ENCODE measurements around the gene CERS1.

The CERS1 gene

GRCh38 chr19:18895824-18896341 is at the start of gene CERS1:
TSS of gene CERS1 (minus strand) at chr19:18896158. CDS start at chr19:18896072, 86 bp downstream.
- no peak for DNase-seq (ENCODE audit: low read depth)

GRCh38 chr19:18945297-18945696 is 49.3 kb upstream of the CERS1 start:
- DNase-seq (ENCODE audit: low read depth): no peak

GRCh38 chr19:18943465-18943864 is 47.5 kb upstream of the CERS1 start:
- DNase-seq (ENCODE audit: low read depth): no peak

- DNase-seq (ENCODE audit: low read depth): no peak
These were observed 46.7 kb upstream of the CERS1 start for GRCh38 chr19:18942692-18943091.

- DNase-seq (ENCODE audit: low read depth): no peak
These were observed 45.8 kb upstream of the CERS1 start for GRCh38 chr19:18941628-18942354.

GRCh38 chr19:18940769-18941627 is 45.0 kb upstream of the CERS1 start, which contains the start of gene HOMER3:
TSS of gene HOMER3 (minus strand) at chr19:18941217. CDS start at chr19:18938982, 2,235 bp downstream.
- DNase-seq (ENCODE audit: low read depth): peak; percentile 44

GRCh38 chr19:18939922-18940768 is 44.2 kb upstream of the CERS1 start:
- DNase-seq (ENCODE audit: low read depth): peak; percentile 69

- DNase-seq (ENCODE audit: low read depth): no peak
These were observed 43.2 kb upstream of the CERS1 start for GRCh38 chr19:18939163-18939562.

- no peak for DNase-seq (ENCODE audit: low read depth)
These were observed 37.3 kb upstream of the CERS1 start for GRCh38 chr19:18933297-18933696.

GRCh38 chr19:18932216-18932841 is 36.4 kb upstream of the CERS1 start:
- peak; percentile 67 for DNase-seq (ENCODE audit: low read depth)

GRCh38 chr19:18931316-18932162 is 35.6 kb upstream of the CERS1 start:
- DNase-seq (ENCODE audit: low read depth): no peak

- DNase-seq (ENCODE audit: low read depth): no peak
These were observed 33.4 kb upstream of the CERS1 start for GRCh38 chr19:18929311-18929710.

- no peak for DNase-seq (ENCODE audit: low read depth)
These were observed 32.3 kb upstream of the CERS1 start for GRCh38 chr19:18928018-18928805.

GRCh38 chr19:18924684-18925213 is 28.8 kb upstream of the CERS1 start:
- no peak for DNase-seq (ENCODE audit: low read depth)

- no peak for DNase-seq (ENCODE audit: low read depth)
These were observed 26.4 kb upstream of the CERS1 start for GRCh38 chr19:18922228-18922985.

- DNase-seq (ENCODE audit: low read depth): no peak
These were observed 25.6 kb upstream of the CERS1 start for GRCh38 chr19:18921593-18921992.

GRCh38 chr19:18920400-18920799 is 24.4 kb upstream of the CERS1 start:
- no peak for DNase-seq (ENCODE audit: low read depth)

GRCh38 chr19:18919900-18920214 is 23.9 kb upstream of the CERS1 start:
- DNase-seq (ENCODE audit: low read depth): no peak

All from fibroblast of gingiva (primary cell).